ENCODE measurements around the gene FSIP2.

DNA sequence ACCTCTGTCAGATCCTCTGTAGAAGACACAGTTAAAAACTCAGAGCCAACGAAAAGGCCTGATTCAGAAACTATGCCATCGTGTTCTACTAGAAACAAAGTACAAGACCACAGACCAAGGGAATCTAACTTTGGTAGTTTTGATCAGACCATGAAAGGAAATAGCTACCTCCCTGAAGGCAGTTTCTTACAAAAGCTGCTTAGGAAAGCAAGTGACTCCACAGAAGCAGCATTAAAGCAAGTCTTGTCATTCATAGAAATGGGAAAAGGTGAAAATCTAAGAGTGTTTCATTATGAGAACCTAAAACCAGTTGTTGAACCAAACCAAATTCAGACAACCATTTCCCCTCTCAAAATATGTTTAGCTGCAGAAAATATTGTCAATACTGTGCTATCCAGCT lies 58.2 kb downstream of the FSIP2 start:
- TF ChIP-seq, protein P1, sequence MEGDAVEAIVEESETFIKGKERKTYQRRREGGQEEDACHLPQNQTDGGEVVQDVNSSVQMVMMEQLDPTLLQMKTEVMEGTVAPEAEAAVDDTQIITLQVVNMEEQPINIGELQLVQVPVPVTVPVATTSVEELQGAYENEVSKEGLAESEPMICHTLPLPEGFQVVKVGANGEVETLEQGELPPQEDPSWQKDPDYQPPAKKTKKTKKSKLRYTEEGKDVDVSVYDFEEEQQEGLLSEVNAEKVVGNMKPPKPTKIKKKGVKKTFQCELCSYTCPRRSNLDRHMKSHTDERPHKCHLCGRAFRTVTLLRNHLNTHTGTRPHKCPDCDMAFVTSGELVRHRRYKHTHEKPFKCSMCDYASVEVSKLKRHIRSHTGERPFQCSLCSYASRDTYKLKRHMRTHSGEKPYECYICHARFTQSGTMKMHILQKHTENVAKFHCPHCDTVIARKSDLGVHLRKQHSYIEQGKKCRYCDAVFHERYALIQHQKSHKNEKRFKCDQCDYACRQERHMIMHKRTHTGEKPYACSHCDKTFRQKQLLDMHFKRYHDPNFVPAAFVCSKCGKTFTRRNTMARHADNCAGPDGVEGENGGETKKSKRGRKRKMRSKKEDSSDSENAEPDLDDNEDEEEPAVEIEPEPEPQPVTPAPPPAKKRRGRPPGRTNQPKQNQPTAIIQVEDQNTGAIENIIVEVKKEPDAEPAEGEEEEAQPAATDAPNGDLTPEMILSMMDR (IDR thresholded peaks at IDR 0.05; ENCODE audit: low read length) = no peak
- no peak for TF ChIP-seq EZH2 (IDR thresholded peaks at IDR 0.05; ENCODE audit: borderline replicate concordance, low read length)

Measured in OCI-LY1 (cell line).